Stimulated activated CD4-positive, alpha-beta T cell treated with anti-CD3 and anti-CD28 coated beads, Interleukin-12 subunit alpha, Interleukin-12 subunit beta, amount 100 ng/mL, for 24 hours (primary cell): ENCODE measurements around the gene LDHB.
"Not testable (repeated sequence)": the region's sequence is repeated elsewhere in the genome, so short reads cannot be mapped to it uniquely, and the experiment has no call there.

Experiments used
- DNase-seq, 2 experiments: peaks; one replicate each; pipeline ENCODE4 v3.0.0-alpha.2; 2020; ENCODE audit warnings: low read depth in 2 of 2

Gene LDHB

GRCh38 chr12:21607701-21608100 is 49.9 kb downstream of the LDHB start:
- DNase-seq = no peak

- no peak for DNase-seq
These were observed 51.5 kb downstream of the LDHB start for GRCh38 chr12:21606175-21606574.

GRCh38 chr12:21604245-21605101 is 53.2 kb downstream of the LDHB start, which contains the start of gene GYS2:
Gene GYS2, minus strand, starts transcription at chr12:21604847. Its CDS starts 255 bp downstream, at chr12:21604592.
- DNase-seq = no peak

GRCh38 chr12:21602774-21603173 is 54.9 kb downstream of the LDHB start:
- DNase-seq = no peak

GRCh38 chr12:21600196-21600595 is 57.4 kb downstream of the LDHB start:
- no peak for DNase-seq

GRCh38 chr12:21599143-21599999 is 58.3 kb downstream of the LDHB start:
- no peak for DNase-seq

- DNase-seq = no peak
These were observed 59.0 kb downstream of the LDHB start for GRCh38 chr12:21598651-21599050.

- not testable (repeated sequence) for DNase-seq
These were observed 62.3 kb downstream of the LDHB start for GRCh38 chr12:21595356-21595755.

- DNase-seq = no peak
These were observed 72.2 kb downstream of the LDHB start for GRCh38 chr12:21585485-21585884.
